Activated CD4-positive, alpha-beta T cell treated with anti-CD3 and anti-CD28 coated beads for 24 hours (primary cell): ENCODE data around the gene DUSP1.

Source experiments
- DNase-seq, 2 donors: peaks; one replicate each; pipeline ENCODE4 v3.0.0-alpha.2; 2020; ENCODE audit warnings: low read depth in 2 of 2

The DUSP1 gene

DNA sequence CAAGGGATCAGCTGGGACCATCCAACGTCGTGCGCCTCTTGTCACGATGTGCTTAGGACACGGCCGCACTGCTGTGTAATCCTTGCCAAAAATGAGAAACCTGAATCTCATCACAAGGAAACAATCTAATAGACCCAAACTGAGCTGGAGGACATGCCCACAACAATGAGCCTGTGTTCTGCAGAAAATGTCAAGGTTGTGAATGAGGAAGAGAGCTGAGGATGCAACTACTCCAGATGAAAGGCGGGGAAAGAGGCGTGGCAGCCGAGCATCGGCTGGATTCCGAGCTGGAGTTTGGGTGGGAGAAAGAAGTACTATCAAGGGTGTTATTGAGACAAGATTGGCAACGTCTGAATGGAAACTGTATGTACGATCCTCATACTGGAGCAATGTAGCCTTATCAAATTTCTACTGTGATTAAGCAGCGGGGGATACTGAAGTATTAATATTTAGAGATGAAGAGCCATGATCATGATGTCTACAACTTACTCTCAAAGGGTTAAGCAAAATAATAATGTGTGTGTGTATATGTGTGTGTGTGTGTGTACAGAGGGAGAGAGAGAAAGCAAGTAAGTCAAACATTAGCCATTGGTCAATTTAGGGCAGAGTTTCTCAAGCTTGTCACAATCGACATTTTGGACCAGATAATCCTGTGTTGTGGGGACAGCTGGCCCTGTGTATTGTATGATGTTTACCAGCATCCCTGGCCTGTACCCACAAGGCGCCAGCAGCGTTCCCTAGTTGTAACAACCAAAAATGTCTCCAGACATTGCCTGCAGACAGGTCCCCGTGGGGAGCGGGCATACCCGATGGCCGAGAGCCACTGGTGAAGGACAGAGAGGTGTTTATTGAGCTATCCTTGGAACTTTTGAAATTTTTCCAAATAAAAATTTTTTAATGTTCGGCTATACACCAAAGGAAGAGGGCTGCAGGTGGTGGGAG, 46.5 kb downstream of the DUSP1 start:
- no peak for DNase-seq

DNA sequence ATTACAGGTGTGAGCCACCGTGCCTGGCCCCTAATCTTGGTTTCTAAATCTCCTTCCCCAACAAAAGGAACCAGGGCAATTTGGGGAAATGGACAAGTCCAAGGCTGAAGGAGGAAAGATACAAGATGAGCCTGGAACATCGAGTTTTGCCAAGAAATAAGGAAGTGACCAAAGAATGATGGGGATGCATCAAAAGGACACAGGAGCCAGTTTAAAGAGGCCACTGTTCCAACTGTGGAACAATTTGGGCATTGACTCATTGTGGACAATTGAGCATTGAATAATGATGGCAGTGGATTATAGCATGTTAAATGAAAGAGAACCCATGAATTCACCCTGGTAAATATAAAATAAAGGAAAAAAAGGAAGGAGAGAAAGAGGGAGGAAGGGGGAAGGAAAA, 47.5 kb downstream of the DUSP1 start:
- DNase-seq = no peak

DNA sequence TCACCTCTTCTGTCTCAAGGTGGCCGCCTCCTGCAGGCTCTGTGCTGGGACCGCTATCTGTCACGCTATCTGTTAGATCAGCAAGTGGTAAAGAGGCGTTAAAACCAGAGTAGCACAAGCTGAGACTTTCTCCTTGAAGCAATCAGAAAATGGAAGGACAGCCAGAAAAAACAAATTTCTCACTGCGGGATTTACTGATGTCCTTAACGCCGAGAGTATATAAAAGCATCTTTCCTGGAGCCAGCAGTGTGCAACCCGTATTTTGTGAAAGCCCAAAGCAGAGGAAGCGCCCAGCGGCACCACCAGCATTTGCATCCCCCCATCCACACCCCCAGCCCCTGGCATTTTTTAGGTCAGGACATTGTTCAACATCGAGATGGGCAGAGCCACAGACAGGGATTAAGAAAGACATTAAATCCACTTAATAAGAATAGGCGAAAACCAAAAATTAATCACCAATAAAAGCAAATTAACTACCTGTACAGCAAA, 48.6 kb downstream of the DUSP1 start:
- no peak for DNase-seq

DNA sequence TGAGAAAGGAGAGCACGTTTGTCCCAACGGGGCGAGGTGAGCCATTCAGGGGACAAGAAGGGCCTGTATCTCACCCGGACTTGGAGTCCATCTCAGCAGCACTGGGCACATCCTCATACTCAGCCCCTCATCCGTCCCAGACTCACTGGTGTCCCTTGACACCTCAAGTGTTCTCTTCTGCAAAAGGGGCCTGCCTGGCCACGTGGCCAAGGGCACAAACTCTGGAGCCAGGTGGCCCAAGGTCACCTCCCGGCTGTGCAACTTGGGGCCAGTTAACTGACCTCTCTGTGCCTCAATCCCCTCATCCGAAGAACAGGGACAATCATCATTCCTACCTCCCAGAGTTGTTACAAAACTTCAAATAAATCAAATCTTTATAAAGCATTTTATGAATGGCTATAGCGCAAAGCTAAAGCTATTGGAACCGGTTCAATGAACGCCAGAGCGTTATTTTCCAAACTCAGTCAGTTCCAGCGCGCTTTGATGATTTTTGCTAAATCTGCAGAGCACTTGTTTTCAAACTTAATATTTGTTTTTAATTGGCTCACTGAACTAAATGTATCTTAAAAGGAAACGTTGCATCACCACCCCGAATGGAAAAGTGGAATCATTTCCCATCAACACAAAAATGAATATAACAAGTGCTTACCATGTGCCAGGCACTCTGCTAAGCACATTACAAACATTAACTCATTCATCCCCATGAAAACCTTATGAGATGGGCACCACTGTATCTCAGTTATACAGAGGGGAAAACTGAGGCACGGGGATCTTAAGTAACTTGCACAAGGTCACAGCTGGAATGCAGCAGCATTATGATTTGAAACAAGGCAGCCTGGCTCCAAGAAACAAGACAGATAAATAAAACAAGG, 49.3 kb downstream of the DUSP1 start:
- DNase-seq = no peak

DNA sequence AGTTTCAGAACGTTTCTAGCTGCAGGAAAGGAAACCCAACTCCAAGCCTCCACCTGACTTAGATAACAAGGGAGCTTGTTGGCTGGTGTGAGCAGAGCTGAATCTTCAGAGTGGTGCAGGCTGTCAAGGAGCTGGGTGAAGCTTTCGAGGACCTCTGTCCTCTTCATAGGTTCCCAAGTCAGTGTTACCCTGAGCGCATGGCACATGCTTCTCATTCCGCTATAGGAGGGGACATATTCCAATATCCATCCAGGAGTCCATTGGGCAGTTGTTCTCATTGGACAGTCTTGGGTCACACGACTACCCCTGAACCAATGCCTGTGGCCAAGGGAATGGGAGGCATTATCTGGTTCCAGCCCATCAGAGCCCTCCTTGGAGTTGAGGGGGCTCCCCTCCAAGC, 50.3 kb downstream of the DUSP1 start:
- no peak for DNase-seq

DNA sequence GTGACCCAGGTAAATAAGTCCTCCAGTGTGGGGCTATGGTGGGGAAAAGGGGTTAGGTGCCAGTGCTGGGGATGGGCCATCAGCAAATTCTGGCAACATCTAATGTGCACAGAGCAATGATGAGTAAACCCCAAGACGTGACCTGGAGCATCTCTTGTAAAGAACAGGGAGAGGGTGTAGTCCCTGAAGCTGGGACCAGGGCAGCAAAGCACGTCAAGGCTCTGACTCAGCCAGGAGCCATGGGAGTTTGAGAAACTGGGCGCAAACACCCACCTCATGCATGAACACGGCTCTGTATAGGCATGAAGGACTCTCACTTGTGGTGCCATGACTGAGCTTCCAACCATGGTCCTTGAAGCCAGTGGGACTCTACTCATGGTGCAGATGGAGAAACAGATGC, 51.8 kb downstream of the DUSP1 start:
- DNase-seq = no peak

DNA sequence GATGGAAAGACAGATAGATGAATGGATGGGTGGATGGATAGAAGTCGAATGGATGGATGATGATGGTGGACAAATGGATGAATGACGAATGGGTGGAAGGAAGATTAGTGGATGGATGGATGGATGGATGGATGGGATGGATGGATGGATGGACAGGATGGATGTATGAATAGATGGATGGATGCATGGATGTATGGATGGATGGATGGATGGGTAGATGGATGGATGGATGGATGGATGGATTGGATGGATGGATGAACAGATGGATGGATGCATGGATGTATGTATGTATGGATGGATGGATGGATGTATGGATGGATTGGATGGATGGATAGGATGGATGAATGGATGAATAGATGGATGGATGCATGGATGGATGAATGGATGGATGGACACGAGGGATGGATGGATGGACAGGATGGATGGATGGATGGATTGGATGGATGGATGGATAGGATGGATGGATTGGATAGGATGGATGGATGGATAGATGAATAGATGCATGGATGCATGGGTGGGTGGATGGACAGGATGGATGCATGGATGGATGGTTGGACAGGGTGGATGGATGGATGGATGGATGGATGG, 52.4 kb downstream of the DUSP1 start:
- no peak for DNase-seq
